Lower leg skin (tissue), 3 donors: ENCODE results near the gene EFCAB10.

Source experiments
- CTCF ChIP-seq, 3 donors: fragments of 450-650 bp; IDR thresholded peaks; one replicate each; pipeline ENCODE4 v1.5.1; 2016; ENCODE audit warnings: antibody characterized with exemption in 3 of 3, mild to moderate bottlenecking in 3 of 3, moderate library complexity in 2 of 3
- POLR2A ChIP-seq, 2 donors: fragments of 450-650 bp; IDR thresholded peaks; one replicate each; pipeline ENCODE4 v1.6.1; 2016 to 2017; ENCODE audit warnings: antibody characterized with exemption in 2 of 2, mild to moderate bottlenecking in 1 of 2, moderate library complexity in 1 of 2

GRCh38 chr7:105589356-105590077 lies 8.2 kb upstream of the EFCAB10 start:
- TF ChIP-seq POLR2A (IDR thresholded peaks at IDR 0.05) (no peak), CTCF (IDR thresholded peaks at IDR 0.05) (no peak)
